Measurements from ENCODE around the gene ME3. TPM values are rescaled to one million over a fixed set of nuclear protein-coding genes. Genes with fewer than 3 reads are reported as not detected.

ME3 gene
- total RNA-seq, 4 donors from 2014 or later = 30.8 to 54.6 (median 36.7) TPM

DNA sequence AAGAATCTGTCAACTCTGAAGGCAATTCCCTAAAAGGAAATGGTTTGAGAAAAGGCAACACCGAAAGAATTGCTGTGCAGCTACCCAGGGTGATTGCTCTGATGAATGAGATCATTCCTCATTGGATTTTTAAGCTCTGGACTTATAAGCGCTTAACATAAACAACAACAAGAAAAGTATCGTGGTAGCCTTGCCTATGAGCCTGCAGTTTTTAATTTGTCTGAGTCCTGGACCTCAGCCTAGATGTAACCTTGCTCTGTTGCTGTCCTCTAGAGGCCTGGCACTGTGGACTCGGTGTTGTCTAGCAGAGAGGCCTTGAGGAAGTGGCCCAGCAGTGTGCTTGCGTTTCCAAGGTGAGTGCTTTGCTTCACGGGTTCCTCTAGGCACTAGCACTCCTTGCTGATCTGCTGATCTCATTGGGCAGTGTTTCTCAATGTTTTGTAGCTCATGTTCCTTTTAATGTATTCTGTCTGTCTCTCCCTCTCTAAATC, 277.3 kb downstream of the ME3 start:
- Histone ChIP-seq H3K27ac (no peak overlapping the region), H3K4me1 (peaks cover 0 to 13% (median 0%) of the 10 kb centered on the region in 4 donors), H3K36me3 (no peaks in the 10 kb centered on the region), H3K9me3 (no peaks in the 10 kb centered on the region), H3K4me3 (no peak overlapping the region), H3K27me3 (no peaks in the 10 kb centered on the region)
- TF ChIP-seq EP300 (IDR thresholded peaks at IDR 0.05) (no peak), POLR2A (IDR thresholded peaks at IDR 0.05) (no peak)
- TF ChIP-seq, protein P1, sequence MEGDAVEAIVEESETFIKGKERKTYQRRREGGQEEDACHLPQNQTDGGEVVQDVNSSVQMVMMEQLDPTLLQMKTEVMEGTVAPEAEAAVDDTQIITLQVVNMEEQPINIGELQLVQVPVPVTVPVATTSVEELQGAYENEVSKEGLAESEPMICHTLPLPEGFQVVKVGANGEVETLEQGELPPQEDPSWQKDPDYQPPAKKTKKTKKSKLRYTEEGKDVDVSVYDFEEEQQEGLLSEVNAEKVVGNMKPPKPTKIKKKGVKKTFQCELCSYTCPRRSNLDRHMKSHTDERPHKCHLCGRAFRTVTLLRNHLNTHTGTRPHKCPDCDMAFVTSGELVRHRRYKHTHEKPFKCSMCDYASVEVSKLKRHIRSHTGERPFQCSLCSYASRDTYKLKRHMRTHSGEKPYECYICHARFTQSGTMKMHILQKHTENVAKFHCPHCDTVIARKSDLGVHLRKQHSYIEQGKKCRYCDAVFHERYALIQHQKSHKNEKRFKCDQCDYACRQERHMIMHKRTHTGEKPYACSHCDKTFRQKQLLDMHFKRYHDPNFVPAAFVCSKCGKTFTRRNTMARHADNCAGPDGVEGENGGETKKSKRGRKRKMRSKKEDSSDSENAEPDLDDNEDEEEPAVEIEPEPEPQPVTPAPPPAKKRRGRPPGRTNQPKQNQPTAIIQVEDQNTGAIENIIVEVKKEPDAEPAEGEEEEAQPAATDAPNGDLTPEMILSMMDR (IDR thresholded peaks at IDR 0.05) = no peak
- 46 to 50% methylated on average over 6 of the region's 6 CpGs for WGBS, 2 donors
- no peak for DNase-seq (ENCODE audit: low spot score in 2 of 2)

Other genes with a start within 250 kb of the ME3 start
- 10 to 100 TPM; 11.9 to 36.3 (median 29.0) TPM for gene PRSS23, start 127.9 kb upstream of the ME3 start, total RNA-seq